HCT116 (cell line): ENCODE results near the gene TTC27.

Experiments
- ATF3 ChIP-seq: IDR thresholded peaks from 2 replicates; pipeline ENCODE4 v1.6.1; 2012
- CBX3 ChIP-seq: IDR thresholded peaks from 2 replicates; pipeline ENCODE4 v1.6.1; 2012; ENCODE audit warnings: low read depth
- CTCF ChIP-seq, 3 experiments: fragments of 200-600 bp in 1 of 3; sonication (generic) in 1 of 3; IDR thresholded peaks in 2 of 3; conservative IDR thresholded peaks in 1 of 3; 2 replicates each; pipeline ENCODE4 v1.5.1; 2012 to 2017; ENCODE audit warnings: low read depth in 2 of 3, low read length in 2 of 3, antibody characterized with exemption in 1 of 3, borderline replicate concordance in 1 of 3, control low read depth in 1 of 3, mild to moderate bottlenecking in 1 of 3, mixed read lengths in 1 of 3, mixed run types in 1 of 3, moderate library complexity in 1 of 3; ENCODE audit not compliant: insufficient read depth in 1 of 3
- EZH2phosphoT487 ChIP-seq: fragments of 200-600 bp; IDR thresholded peaks from 2 replicates; pipeline ENCODE4 v1.6.1; 2018; ENCODE audit warnings: antibody characterized with exemption, borderline replicate concordance
- MAX ChIP-seq: IDR thresholded peaks from 2 replicates; pipeline ENCODE4 v1.6.1; 2012
- POLR2A ChIP-seq: IDR thresholded peaks from 2 replicates; pipeline ENCODE4 v1.7.0; 2011; ENCODE audit warnings: borderline replicate concordance; ENCODE audit not compliant: insufficient read depth, insufficient read length; ENCODE audit errors: extremely low read depth
- POLR2AphosphoS5 ChIP-seq: IDR thresholded peaks from 2 replicates; pipeline ENCODE4 v1.6.1; 2011; ENCODE audit warnings: mild to moderate bottlenecking, low read depth, low read length, moderate library complexity
- SIN3A ChIP-seq: IDR thresholded peaks from 2 replicates; pipeline ENCODE4 v1.6.1; 2012; ENCODE audit warnings: low read depth
- SP1 ChIP-seq: IDR thresholded peaks from 2 replicates; pipeline ENCODE4 v1.6.1; 2012; ENCODE audit warnings: low read depth

GRCh38 chr2:32865399-32866068 lies 237.7 kb downstream of the TTC27 start:
- no peak for TF ChIP-seq CTCF (IDR thresholded peaks at IDR 0.05 in 2 of 3, conservative IDR thresholded peaks at IDR 0.05 in 1 of 3; ENCODE audit: borderline replicate concordance in 1 of 3, insufficient read depth in 1 of 3, low read depth in 2 of 3, low read length in 2 of 3)
- TF ChIP-seq SP1: peak; percentile 68; the same call in 1 of the 2 replicates
- 0 out of 2 replicates have a peak, but pooled peaks have one; percentile 16 for TF ChIP-seq POLR2AphosphoS5
- 0 out of 2 replicates have a peak, but pooled peaks have one; percentile 36 for TF ChIP-seq MAX
- no peak for TF ChIP-seq EZH2phosphoT487
- TF ChIP-seq SIN3A: no peak
- TF ChIP-seq CBX3: 0 out of 2 replicates have a peak, but pooled peaks have one; percentile 50
- no peak for TF ChIP-seq POLR2A
- no peak for TF ChIP-seq ATF3
